Measurements from ENCODE around the gene DNMT3A. TPM values are rescaled to one million over a fixed set of nuclear protein-coding genes. Genes with fewer than 3 reads are reported as not detected.
"Not testable (repeated sequence)": the region's sequence is repeated elsewhere in the genome, so short reads cannot be mapped to it uniquely, and the experiment has no call there.

The DNMT3A gene
- total RNA-seq, 1 experiment from 2014 or later, result 12.2 TPM

DNA sequence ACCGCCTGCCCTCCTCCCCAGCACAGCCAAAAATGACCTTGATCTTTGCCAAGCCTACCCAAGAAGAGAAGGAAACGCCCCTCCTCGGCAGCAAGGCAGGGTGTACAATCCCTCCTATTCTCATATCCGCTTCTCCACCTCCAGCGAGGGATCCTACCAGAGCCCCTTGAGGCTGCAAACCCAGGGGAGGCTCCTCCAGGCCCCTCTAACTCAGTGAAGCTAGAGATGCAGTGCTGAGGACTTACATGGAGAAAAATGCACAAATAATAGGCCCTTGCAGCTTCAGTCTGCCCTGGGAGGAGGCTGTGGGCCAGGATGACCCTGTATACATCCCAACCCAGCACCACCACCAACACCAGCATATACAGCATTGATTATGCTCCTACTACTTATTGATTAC is 126.5 kb downstream of the DNMT3A start:
- H3K4me2 ChIP-seq (ENCODE audit: low read length), result no peak overlapping the region
- no peaks in the 10 kb centered on the region for H3K9me2 ChIP-seq (replicated peaks; ENCODE audit: low read length)
- H3K9me3 ChIP-seq (ENCODE audit: low read length), result no peaks in the 10 kb centered on the region
- CTCF ChIA-PET, result no interaction called here
- no peaks in the 10 kb centered on the region for H3F3A ChIP-seq (ENCODE audit: low read length, unreplicated experiment)
- POLR2A ChIA-PET (ENCODE audit: unreplicated experiment), result no interaction called here
- H4K20me1 ChIP-seq (ENCODE audit: low read length), result no peaks in the 10 kb centered on the region
- no peak overlapping the region for H2AFZ ChIP-seq (ENCODE audit: low read length)
- no peaks in the 10 kb centered on the region for H3K36me3 ChIP-seq (ENCODE audit: low read depth, low read length)
- DNase-seq (no peak), ATAC-seq (no peak)
- H3K4me3 ChIP-seq (ENCODE audit: low read length), result no peak overlapping the region
- intact Hi-C loops (cut with micrococcal nuclease), result no loop called here
- BruUV-seq (replicated peaks), result no TSS peak
- no peak overlapping the region for H3K27ac ChIP-seq (ENCODE audit: low read length)
- no peak overlapping the region for H3K9ac ChIP-seq (ENCODE audit: low read length)
- H3K27me3 ChIP-seq (ENCODE audit: low read length), result no peaks in the 10 kb centered on the region
- TF ChIP-seq EZH2 (IDR thresholded peaks at IDR 0.05; ENCODE audit: low read length, unreplicated experiment) (no peak), EZH2phosphoT487 (IDR thresholded peaks at IDR 0.05; ENCODE audit: borderline replicate concordance, low read length) (no peak)
- TF ChIP-seq, protein P1, sequence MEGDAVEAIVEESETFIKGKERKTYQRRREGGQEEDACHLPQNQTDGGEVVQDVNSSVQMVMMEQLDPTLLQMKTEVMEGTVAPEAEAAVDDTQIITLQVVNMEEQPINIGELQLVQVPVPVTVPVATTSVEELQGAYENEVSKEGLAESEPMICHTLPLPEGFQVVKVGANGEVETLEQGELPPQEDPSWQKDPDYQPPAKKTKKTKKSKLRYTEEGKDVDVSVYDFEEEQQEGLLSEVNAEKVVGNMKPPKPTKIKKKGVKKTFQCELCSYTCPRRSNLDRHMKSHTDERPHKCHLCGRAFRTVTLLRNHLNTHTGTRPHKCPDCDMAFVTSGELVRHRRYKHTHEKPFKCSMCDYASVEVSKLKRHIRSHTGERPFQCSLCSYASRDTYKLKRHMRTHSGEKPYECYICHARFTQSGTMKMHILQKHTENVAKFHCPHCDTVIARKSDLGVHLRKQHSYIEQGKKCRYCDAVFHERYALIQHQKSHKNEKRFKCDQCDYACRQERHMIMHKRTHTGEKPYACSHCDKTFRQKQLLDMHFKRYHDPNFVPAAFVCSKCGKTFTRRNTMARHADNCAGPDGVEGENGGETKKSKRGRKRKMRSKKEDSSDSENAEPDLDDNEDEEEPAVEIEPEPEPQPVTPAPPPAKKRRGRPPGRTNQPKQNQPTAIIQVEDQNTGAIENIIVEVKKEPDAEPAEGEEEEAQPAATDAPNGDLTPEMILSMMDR (conservative IDR thresholded peaks at IDR 0.05; ENCODE audit: low read depth, low read length), result no peak
- no peaks in the 10 kb centered on the region for H3K79me2 ChIP-seq (ENCODE audit: low read length)
- H3K4me1 ChIP-seq (ENCODE audit: insufficient read depth, low read length), result no peaks in the 10 kb centered on the region

DNA sequence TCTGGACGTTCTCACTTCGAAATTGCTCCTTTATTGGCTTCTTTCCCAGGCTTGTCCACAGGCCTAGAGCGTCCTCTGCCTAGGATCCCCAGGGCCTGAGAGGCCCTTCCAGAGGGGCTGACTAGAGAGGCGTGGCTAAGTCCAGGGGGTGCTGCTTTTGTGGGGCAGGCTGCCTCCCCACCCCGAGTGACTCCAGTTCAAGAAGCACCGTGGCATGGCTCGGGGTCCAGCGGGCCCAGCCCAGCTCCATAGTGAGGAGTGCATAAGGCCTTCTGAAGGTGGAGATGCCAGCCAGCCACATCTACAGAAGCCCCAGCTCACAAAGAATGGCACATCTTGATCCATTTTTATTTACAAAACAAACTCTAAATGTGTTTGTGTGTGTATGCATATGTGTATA is 128.5 kb downstream of the DNMT3A start:
- no peaks in the 10 kb centered on the region for H3F3A ChIP-seq (ENCODE audit: low read length, unreplicated experiment)
- DNase-seq (no peak), ATAC-seq (no peak)
- intact Hi-C loops (cut with micrococcal nuclease), result no loop called here
- no peaks in the 10 kb centered on the region for H3K27me3 ChIP-seq (ENCODE audit: low read length)
- H3K4me3 ChIP-seq (ENCODE audit: low read length), result no peak overlapping the region
- H3K4me1 ChIP-seq (ENCODE audit: insufficient read depth, low read length), result no peaks in the 10 kb centered on the region
- no peaks in the 10 kb centered on the region for H3K9me3 ChIP-seq (ENCODE audit: low read length)
- no peaks in the 10 kb centered on the region for H3K79me2 ChIP-seq (ENCODE audit: low read length)
- no peak overlapping the region for H2AFZ ChIP-seq (ENCODE audit: low read length)
- H3K36me3 ChIP-seq (ENCODE audit: low read depth, low read length), result no peaks in the 10 kb centered on the region
- H3K9me2 ChIP-seq (replicated peaks; ENCODE audit: low read length), result no peaks in the 10 kb centered on the region
- no peak for TF ChIP-seq EZH2phosphoT487 (IDR thresholded peaks at IDR 0.05; ENCODE audit: borderline replicate concordance, low read length)
- no peak for TF ChIP-seq EZH2 (IDR thresholded peaks at IDR 0.05; ENCODE audit: low read length, unreplicated experiment)
- TF ChIP-seq, protein P1 (conservative IDR thresholded peaks at IDR 0.05; ENCODE audit: low read depth, low read length), result no peak
- H3K9ac ChIP-seq (ENCODE audit: low read length), result no peak overlapping the region
- CTCF ChIA-PET, result no interaction called here
- no peaks in the 10 kb centered on the region for H4K20me1 ChIP-seq (ENCODE audit: low read length)
- no peak overlapping the region for H3K27ac ChIP-seq (ENCODE audit: low read length)
- no TSS peak for BruUV-seq (replicated peaks)
- no peak overlapping the region for H3K4me2 ChIP-seq (ENCODE audit: low read length)
- POLR2A ChIA-PET (ENCODE audit: unreplicated experiment), result no interaction called here

DNA sequence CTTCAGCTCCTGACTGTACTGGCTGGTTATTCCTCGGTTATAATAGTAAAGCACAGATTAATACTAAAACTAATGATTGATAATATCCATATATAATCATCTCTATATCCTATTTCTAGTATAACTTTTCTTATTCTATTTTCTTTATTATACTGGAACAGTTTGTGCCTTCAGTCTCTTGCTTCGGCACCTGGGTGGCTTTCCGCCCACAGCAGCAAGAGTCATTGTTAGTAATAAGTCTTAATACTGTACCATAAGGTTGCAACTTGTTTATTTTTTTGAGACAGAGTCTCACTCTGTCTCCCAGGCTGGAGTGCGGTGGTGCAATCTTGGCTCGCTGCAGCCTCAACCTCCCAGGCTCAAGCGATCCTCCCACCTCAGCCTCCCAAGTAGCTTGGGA is 130.8 kb downstream of the DNMT3A start:
- CTCF ChIA-PET; intact Hi-C loops (cut with micrococcal nuclease); POLR2A ChIA-PET (ENCODE audit: unreplicated experiment); H3K9me3 ChIP-seq (ENCODE audit: low read length); H3K27ac ChIP-seq (ENCODE audit: low read length); ATAC-seq; H3F3A ChIP-seq (ENCODE audit: low read length, unreplicated experiment); H4K20me1 ChIP-seq (ENCODE audit: low read length); BruUV-seq (replicated peaks); H3K9ac ChIP-seq (ENCODE audit: low read length); H3K4me2 ChIP-seq (ENCODE audit: low read length); H3K79me2 ChIP-seq (ENCODE audit: low read length); H3K9me2 ChIP-seq (replicated peaks; ENCODE audit: low read length); H3K27me3 ChIP-seq (ENCODE audit: low read length); H3K36me3 ChIP-seq (ENCODE audit: low read depth, low read length); H3K4me1 ChIP-seq (ENCODE audit: insufficient read depth, low read length); DNase-seq; H2AFZ ChIP-seq (ENCODE audit: low read length); H3K4me3 ChIP-seq (ENCODE audit: low read length): not testable (repeated sequence)

Measured in PC-3 (cell line).